K562 (cell line): ENCODE results near the gene ETNK1. TPM values are rescaled to one million over a fixed set of nuclear protein-coding genes. Genes with fewer than 3 reads are reported as not detected.
A peak's percentile ranks its signal among the peaks of the same experiment; 100 is the strongest.

Experiments
- E2F1 ChIP-seq: sonication (generic); formaldehyde crosslinking; IDR thresholded peaks from 2 replicates; pipeline ENCODE4 v1.8.1; 2023; ENCODE audit warnings: mild to moderate bottlenecking, missing genetic modification reagents, moderate library complexity
- ELK1 ChIP-seq: sonication (generic); formaldehyde crosslinking; IDR thresholded peaks from 2 replicates; pipeline ENCODE4 v1.8.1; 2022; ENCODE audit warnings: missing genetic modification reagents
- FOXK2 ChIP-seq, 2 experiments: fragments of 450-650 bp; IDR thresholded peaks in 1 of 2; conservative IDR thresholded peaks in 1 of 2; 2 replicates each; pipeline ENCODE4 v1.6.1; 2016; ENCODE audit warnings: low read depth in 2 of 2, mild to moderate bottlenecking in 1 of 2
- GATAD2A ChIP-seq: fragments of 450-650 bp; IDR thresholded peaks from 2 replicates; pipeline ENCODE4 v1.6.1; 2017
- HOXB6 ChIP-seq: fragments of 250-450 bp; sonication (Bioruptor Pico); IDR thresholded peaks from 2 replicates; pipeline ENCODE4 v1.5.1; 2022; ENCODE audit warnings: mild to moderate bottlenecking, borderline replicate concordance
- MAFG ChIP-seq: fragments of 450-650 bp; conservative IDR thresholded peaks from 2 replicates; pipeline ENCODE4 v1.6.1; 2016; ENCODE audit warnings: missing genetic modification characterization, missing compliant biosample characterization
- SFPQ ChIP-seq: fragments of 200-400 bp; formaldehyde crosslinking; IDR thresholded peaks from 2 replicates; pipeline ENCODE4 v1.6.1; 2017; ENCODE audit warnings: mild to moderate bottlenecking, low read depth, low read length, moderate library complexity
- SIX5 ChIP-seq, 2 experiments: IDR thresholded peaks; 2 replicates each; pipeline ENCODE4 v1.6.1; 2011; ENCODE audit warnings: low read length in 2 of 2, borderline replicate concordance in 1 of 2, low read depth in 1 of 2, mild to moderate bottlenecking in 1 of 2, moderate library complexity in 1 of 2; ENCODE audit not compliant: insufficient read depth in 1 of 2
- SRSF7 ChIP-seq: fragments of 200-400 bp; formaldehyde crosslinking; optimal IDR thresholded peaks from 2 replicates; pipeline ENCODE3; 2017; ENCODE audit warnings: mild to moderate bottlenecking, low read depth, low read length
- TAF1 ChIP-seq: IDR thresholded peaks from 2 replicates; pipeline ENCODE4 v1.6.1; 2011; ENCODE audit warnings: mild to moderate bottlenecking, low read length, moderate library complexity; ENCODE audit not compliant: insufficient read depth, control insufficient read depth, severe bottlenecking; ENCODE audit errors: extremely low read depth
- ZBTB2 ChIP-seq: fragments of 450-650 bp; IDR thresholded peaks from 2 replicates; pipeline ENCODE4 v1.6.1; 2016; ENCODE audit warnings: antibody characterized with exemption
- ZBTB43 ChIP-seq: sonication (generic); formaldehyde crosslinking; IDR thresholded peaks from 2 replicates; pipeline ENCODE4 v1.8.0; 2023; ENCODE audit warnings: mild to moderate bottlenecking, missing genetic modification reagents
- ZHX1 ChIP-seq: fragments of 150-350 bp; conservative IDR thresholded peaks from 2 replicates; pipeline ENCODE4 v1.6.1; 2014; ENCODE audit warnings: low read length
- ZNF143 ChIP-seq: sonication (generic); formaldehyde crosslinking; IDR thresholded peaks from 2 replicates; pipeline ENCODE4 v1.9.0; 2022; ENCODE audit warnings: mild to moderate bottlenecking, missing genetic modification reagents
- ZNF444 ChIP-seq: fragments of 250-450 bp; sonication (Bioruptor Pico); IDR thresholded peaks from 2 replicates; pipeline ENCODE4 v1.4.0; 2020; ENCODE audit warnings: mild to moderate bottlenecking, moderate library complexity
- ZSCAN32 ChIP-seq: fragments of 450-650 bp; formaldehyde crosslinking; IDR thresholded peaks from 2 replicates; pipeline ENCODE4 v1.4.0; 2020; ENCODE audit warnings: mild to moderate bottlenecking, moderate library complexity
- polyA plus RNA-seq, 8 experiments: library from polyadenylated mRNA; depleted of rRNA in 4 of 8; stranded (reverse) in 5 of 8; unstranded in 3 of 8; fragments of >200 nt; fragmentation: Nextera tagmentation in 2 of 8; fragmentation: Illumina TruSeq in 1 of 8; extraction: Ambion mirVana in 2 of 8; extraction: Trizol in 1 of 8; gene quantifications; 2 replicates each; pipeline versions ENCODE4 v1.2.1 to v1.2.3, GENCODE V29; 2011 to 2014; ENCODE audit warnings: inconsistent platforms in 1 of 8, missing spikeins in 1 of 8
- total RNA-seq, 7 experiments: library from RNA; depleted of rRNA in 6 of 7; stranded (reverse); fragments of >200 nt in 6 of 7; fragmentation: Illumina TruSeq in 2 of 7; extraction: Trizol in 2 of 7; gene quantifications; 2 replicates each; pipeline versions ENCODE4 v1.2.1 to v1.2.3, GENCODE V29; 2011 to 2021; ENCODE audit warnings: low replicate concordance in 1 of 7

The ETNK1 gene
- total and polyA plus RNA-seq, 9 of the 15 experiments (the other 6 are each of a cell fraction or from before 2014, with no cell fraction given), result 10.0 to 70.5 (median 36.0) TPM

- TF ChIP-seq SFPQ (no peak), ZNF444 (CRISPR knock-in tag) (no peak), ZBTB2 (no peak; the same call in 1 of the 2 replicates), ZSCAN32 (CRISPR knock-in tag) (no peak), SIX5 (IDR thresholded peaks at IDR 0.05; ENCODE audit: borderline replicate concordance in 1 of 2, insufficient read depth in 1 of 2, low read depth in 1 of 2, low read length in 2 of 2) (no peak), FOXK2 (conservative IDR thresholded peaks at IDR 0.05 in 1 of 2, IDR thresholded peaks at IDR 0.05 in 1 of 2; ENCODE audit: low read depth in 2 of 2) (peak; percentile 55 to 78; a peak in 3 of 4 replicates), GATAD2A (no peak), ELK1 (CRISPR knock-in tag) (no peak), MAFG (tag) (no peak), TAF1 (peak; percentile 95), SRSF7 (no peak), HOXB6 (CRISPR knock-in tag) (no peak), ZNF143 (peak; percentile 80), ZHX1 (no peak), E2F1 (CRISPR knock-in tag) (no peak), ZBTB43 (no peak)
Measured at GRCh38 chr12:22624870-22625761, at the start of gene ETNK1 (continued).
